ENCODE results near the gene RABGAP1L. TPM values are rescaled to one million over a fixed set of nuclear protein-coding genes. Genes with fewer than 3 reads are reported as not detected.

RABGAP1L gene
- total and polyA plus RNA-seq, 2 of the 4 experiments (the other 2 are of a cell fraction), result 7.9 to 26.7 TPM

GRCh38 chr1:174230399-174230798, 71.1 kb downstream of the RABGAP1L start:
- H4K91ac ChIP-seq (ENCODE audit: insufficient read depth, low read depth, low read length), result no peak overlapping the region
- WGBS, 2 experiments (ENCODE audit: extremely low coverage in 2 of 2, insufficient read length in 1 of 2), result 20% methylated on average over 2 of the region's 5 CpGs; no CpG with 5 or more reads in 1 of the 2 experiments
- H3K9me3 ChIP-seq (ENCODE audit: control insufficient read depth, insufficient read depth, low read length), result no peaks in the 10 kb centered on the region
- H2BK120ac ChIP-seq (ENCODE audit: low read depth, low read length), result no peak overlapping the region
- no peaks in the 10 kb centered on the region for H3K79me1 ChIP-seq (ENCODE audit: low read depth in 1 of 2, low read length in 2 of 2)
- H3K9me1 ChIP-seq (ENCODE audit: insufficient read depth, low read length), result no peaks in the 10 kb centered on the region
- no TSS peak for BruUV-seq (replicated peaks)
- no peak overlapping the region for H3K14ac ChIP-seq (replicated peaks; ENCODE audit: low read depth, low read length)
- H2BK20ac ChIP-seq (ENCODE audit: low read depth, low read length), result no peak overlapping the region
- no peak overlapping the region for H2AK5ac ChIP-seq (ENCODE audit: low read depth, low read length)
- no peak overlapping the region for H2AFZ ChIP-seq (replicated peaks; ENCODE audit: low read length, poor library complexity)
- no peak overlapping the region for H3K56ac ChIP-seq (ENCODE audit: extremely low read depth, insufficient read depth, low read length)
- intact Hi-C loops (cut with micrococcal nuclease), result no loop called here
- no peaks in the 10 kb centered on the region for H4K20me1 ChIP-seq (ENCODE audit: insufficient read depth, low read length)
- POLR2A ChIA-PET (ENCODE audit: unreplicated experiment), result interaction anchor here (0.5 to 0.6 kb wide), 2 partner anchors 12 to 113 kb away, joined by 3 read pairs; no protein-coding TSS in a partner anchor
- H4K5ac ChIP-seq (ENCODE audit: low read depth, low read length), result no peak overlapping the region
- no peaks in the 10 kb centered on the region for H3K27me3 ChIP-seq (ENCODE audit: control insufficient read depth, insufficient read depth, low read length)
- H3K27ac ChIP-seq (ENCODE audit: insufficient read depth, low read length), result no peak overlapping the region
- TF ChIP-seq RAD21 (IDR thresholded peaks at IDR 0.05; ENCODE audit: low read length), result no peak
- TF ChIP-seq ELK1 (IDR thresholded peaks at IDR 0.05; ENCODE audit: borderline replicate concordance, low read depth, low read length), result no peak
- TF ChIP-seq SMC3 (IDR thresholded peaks at IDR 0.05; ENCODE audit: low read depth, low read length), result no peak
- no peak for TF ChIP-seq USF2 (IDR thresholded peaks at IDR 0.05; ENCODE audit: low read depth, low read length)
- TF ChIP-seq CHD1 (IDR thresholded peaks at IDR 0.05; ENCODE audit: low read depth, low read length), result no peak
- TF ChIP-seq POLR2A (IDR thresholded peaks at IDR 0.05; ENCODE audit: low read depth, low read length), result no peak
- TF ChIP-seq BHLHE40 (IDR thresholded peaks at IDR 0.05; ENCODE audit: low read depth, low read length), result no peak
- TF ChIP-seq MAZ (IDR thresholded peaks at IDR 0.05; ENCODE audit: borderline replicate concordance, low read depth, low read length), result no peak
- CTCF ChIA-PET, result interaction anchor here (0.6 kb wide), 2 partner anchors 19 to 1144 kb away, joined by 3 read pairs; no protein-coding TSS in a partner anchor
- no peak overlapping the region for H3K4me2 ChIP-seq (ENCODE audit: low read depth, low read length)
- H3K9ac ChIP-seq (ENCODE audit: low read depth, low read length), result no peak overlapping the region
- no peak overlapping the region for H2BK5ac ChIP-seq (ENCODE audit: low read depth, low read length, poor library complexity, severe bottlenecking)
- H2BK15ac ChIP-seq (ENCODE audit: low read depth, low read length), result no peak overlapping the region
- H3K23ac ChIP-seq (ENCODE audit: low read depth, low read length), result no peak overlapping the region
- no peaks in the 10 kb centered on the region for H3K36me3 ChIP-seq (ENCODE audit: control insufficient read depth, insufficient read depth, low read length)
- H4K8ac ChIP-seq (ENCODE audit: low read depth in 2 of 2, low read length in 2 of 2), result no peak overlapping the region
- DNase-seq (peak; percentile 34), ATAC-seq (ENCODE audit: low read depth) (no peak)
- H3K4me1 ChIP-seq (ENCODE audit: control insufficient read depth, insufficient read depth, low read length), result no peaks in the 10 kb centered on the region
- no peak overlapping the region for H3K4me3 ChIP-seq (ENCODE audit: insufficient read depth, low read depth, low read length)
- no peak overlapping the region for H3K18ac ChIP-seq (ENCODE audit: low read depth, low read length)
- no peak overlapping the region for H2AK9ac ChIP-seq (replicated peaks; ENCODE audit: low read depth, low read length, poor library complexity)
- in situ Hi-C loops (cut with MboI; ENCODE audit: low sequenced_read_pairs), result no loop called here
- dilution Hi-C loops (cut with HindIII; ENCODE audit: low sequenced_read_pairs, unreplicated experiment), result no loop called here
- H3K4ac ChIP-seq (ENCODE audit: low read depth, low read length), result no peak overlapping the region
